ENCODE data around the gene RGPD8.
"Not testable (repeated sequence)": the region's sequence is repeated elsewhere in the genome, so short reads cannot be mapped to it uniquely, and the experiment has no call there.

- TF ChIP-seq CTCF (conservative IDR thresholded peaks at IDR 0.05): peak; percentile 63
- TF ChIP-seq EZH2 (IDR thresholded peaks at IDR 0.05; ENCODE audit: low read depth): not testable (repeated sequence)
Observed at GRCh38 chr2:112433480-112433879, at the start of gene RGPD8.
